Mucosa of rectum (tissue), 2 donors: ENCODE results near the gene GJC1.

Source experiments
- H3K27ac ChIP-seq, 2 donors: one replicate each; pipeline ENCODE4 v1.7.0; 2013; ENCODE audit warnings: inconsistent platforms in 2 of 2, low read depth in 2 of 2, low read length in 2 of 2
- H3K27me3 ChIP-seq, 2 donors: one replicate each; pipeline ENCODE4 v1.7.0; 2013; ENCODE audit warnings: low read length in 2 of 2; ENCODE audit not compliant: control insufficient read depth in 2 of 2, insufficient read depth in 2 of 2
- H3K36me3 ChIP-seq, 2 donors: one replicate each; pipeline ENCODE4 v1.7.0; 2013; ENCODE audit warnings: low read length in 2 of 2; ENCODE audit not compliant: control insufficient read depth in 2 of 2, insufficient read depth in 2 of 2
- H3K4me1 ChIP-seq, 2 donors: one replicate each; pipeline ENCODE4 v1.7.0; 2013; ENCODE audit warnings: low read length in 2 of 2, mild to moderate bottlenecking in 1 of 2; ENCODE audit not compliant: control insufficient read depth in 2 of 2, insufficient read depth in 2 of 2
- H3K4me3 ChIP-seq, 2 donors: one replicate each; pipeline ENCODE4 v1.7.0; 2013; ENCODE audit warnings: low read length in 2 of 2
- H3K9ac ChIP-seq, 2 donors: one replicate each; pipeline ENCODE4 v1.7.0; 2013; ENCODE audit warnings: low read length in 2 of 2, low read depth in 1 of 2, mild to moderate bottlenecking in 1 of 2
- H3K9me3 ChIP-seq, 2 donors: one replicate each; pipeline ENCODE4 v1.7.0; 2013; ENCODE audit warnings: low read length in 2 of 2; ENCODE audit not compliant: control insufficient read depth in 2 of 2
- donor health status: healthy.
- donor health status: Normal muscosa, but diverticular disease.

Gene GJC1

DNA sequence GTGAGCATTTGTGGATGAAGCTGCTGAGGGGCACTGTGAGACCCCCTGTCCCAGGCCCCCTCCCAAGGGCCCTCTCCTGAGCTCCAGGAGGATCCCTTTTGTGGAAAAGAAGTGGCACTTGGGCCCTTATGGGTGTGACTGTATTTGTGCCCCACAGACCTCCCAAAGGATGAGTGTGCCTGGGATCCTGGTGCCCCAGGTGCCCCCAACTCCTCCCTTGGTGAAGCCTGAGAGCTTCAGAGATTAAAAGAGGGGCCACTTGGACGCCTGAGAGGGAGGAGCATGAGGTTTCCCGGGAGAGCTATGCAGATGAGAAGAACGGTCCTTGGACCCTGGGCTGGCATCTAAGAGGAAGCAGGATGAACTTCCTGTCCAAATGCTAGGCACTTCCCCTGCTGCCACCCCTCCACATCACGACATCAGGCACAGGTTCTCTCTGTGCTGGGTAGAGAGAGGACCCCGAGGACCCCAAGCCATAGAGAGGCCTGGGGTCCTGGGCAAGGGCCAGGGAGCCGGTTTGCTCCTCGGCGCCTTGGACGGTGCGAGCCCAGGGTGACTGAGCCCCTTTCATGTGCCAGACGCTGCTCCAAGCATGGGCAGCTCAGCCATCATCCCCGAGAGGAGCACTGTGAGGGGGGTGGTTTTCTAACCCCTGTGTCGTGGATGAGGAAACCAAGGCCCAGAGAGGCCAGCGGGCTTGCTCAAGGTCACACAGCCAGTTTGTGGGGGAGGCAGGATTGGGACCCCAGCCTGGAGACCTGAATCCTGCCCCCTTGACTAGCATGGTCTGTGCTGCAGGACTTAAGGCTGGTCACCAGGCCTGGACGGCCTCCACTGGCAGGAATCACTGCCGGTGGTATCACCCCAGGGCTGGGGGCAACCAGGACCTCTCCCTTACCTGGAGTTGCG lies 76.9 kb downstream of the GJC1 start:
- Histone ChIP-seq H3K36me3 (peaks cover 0 to 4% of the 10 kb centered on the region in 2 donors), H3K4me1 (peaks cover 0 to under 1% of the 10 kb centered on the region in 2 donors), H3K4me3 (no peak overlapping the region), H3K27ac (no peak overlapping the region), H3K9ac (no peak overlapping the region), H3K27me3 (peaks cover 4 to 9% of the 10 kb centered on the region in 2 donors), H3K9me3 (no peaks in the 10 kb centered on the region)

DNA sequence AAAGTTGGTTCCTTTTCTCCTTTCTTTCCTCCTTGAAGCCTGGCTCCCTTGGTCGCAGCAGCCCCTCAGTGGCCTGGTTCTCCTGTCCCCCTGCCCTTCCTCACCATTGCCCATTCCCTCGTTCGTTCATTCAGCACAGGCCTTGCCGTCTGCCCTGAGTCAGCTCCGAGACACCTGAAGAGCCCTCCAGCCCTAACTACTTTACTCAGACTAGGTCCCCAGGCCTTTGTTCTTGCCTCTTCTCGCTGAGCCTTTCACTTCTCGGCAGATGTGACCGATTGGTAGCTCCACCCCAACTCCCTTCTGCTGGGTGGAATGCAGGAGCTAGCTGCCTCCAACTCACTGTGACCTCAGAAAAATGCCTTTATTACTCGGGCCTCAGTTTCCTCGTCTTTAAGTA lies 78.3 kb downstream of the GJC1 start:
- Histone ChIP-seq H3K27me3 (no peaks in the 10 kb centered on the region), H3K9me3 (no peaks in the 10 kb centered on the region), H3K4me3 (no peak overlapping the region), H3K36me3 (peaks cover 0 to 8% of the 10 kb centered on the region in 2 donors), H3K9ac (no peak overlapping the region), H3K4me1 (no peaks in the 10 kb centered on the region), H3K27ac (no peak overlapping the region)

- Histone ChIP-seq H3K36me3 (peaks cover 0 to 8% of the 10 kb centered on the region in 2 donors), H3K4me1 (no peaks in the 10 kb centered on the region), H3K4me3 (no peak overlapping the region), H3K9ac (no peak overlapping the region), H3K9me3 (no peaks in the 10 kb centered on the region), H3K27me3 (no peaks in the 10 kb centered on the region), H3K27ac (no peak overlapping the region)
Observed at GRCh38 chr17:44751331-44751730, 78.8 kb downstream of the GJC1 start.

DNA sequence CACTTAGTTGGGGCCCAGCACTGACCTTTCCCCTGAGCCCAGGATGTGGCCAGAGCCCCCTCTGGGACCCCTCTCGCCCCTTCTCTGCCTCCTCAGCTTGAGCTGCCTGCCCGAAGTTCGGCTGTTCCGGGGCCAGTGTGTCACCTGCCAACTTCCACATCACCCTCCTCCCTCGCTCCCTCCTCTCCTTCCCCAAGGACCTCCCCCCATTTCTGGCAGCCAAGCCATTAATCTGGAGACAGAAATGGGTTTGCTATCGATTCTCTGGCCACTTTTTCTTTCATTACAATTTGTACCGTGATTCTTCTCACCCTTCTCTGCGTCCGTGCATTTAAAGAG lies 80.1 kb downstream of the GJC1 start:
- Histone ChIP-seq H3K9me3 (no peaks in the 10 kb centered on the region), H3K27ac (no peak overlapping the region), H3K9ac (no peak overlapping the region), H3K4me3 (no peak overlapping the region), H3K27me3 (no peaks in the 10 kb centered on the region), H3K4me1 (no peaks in the 10 kb centered on the region), H3K36me3 (peaks cover 0 to 8% of the 10 kb centered on the region in 2 donors)

DNA sequence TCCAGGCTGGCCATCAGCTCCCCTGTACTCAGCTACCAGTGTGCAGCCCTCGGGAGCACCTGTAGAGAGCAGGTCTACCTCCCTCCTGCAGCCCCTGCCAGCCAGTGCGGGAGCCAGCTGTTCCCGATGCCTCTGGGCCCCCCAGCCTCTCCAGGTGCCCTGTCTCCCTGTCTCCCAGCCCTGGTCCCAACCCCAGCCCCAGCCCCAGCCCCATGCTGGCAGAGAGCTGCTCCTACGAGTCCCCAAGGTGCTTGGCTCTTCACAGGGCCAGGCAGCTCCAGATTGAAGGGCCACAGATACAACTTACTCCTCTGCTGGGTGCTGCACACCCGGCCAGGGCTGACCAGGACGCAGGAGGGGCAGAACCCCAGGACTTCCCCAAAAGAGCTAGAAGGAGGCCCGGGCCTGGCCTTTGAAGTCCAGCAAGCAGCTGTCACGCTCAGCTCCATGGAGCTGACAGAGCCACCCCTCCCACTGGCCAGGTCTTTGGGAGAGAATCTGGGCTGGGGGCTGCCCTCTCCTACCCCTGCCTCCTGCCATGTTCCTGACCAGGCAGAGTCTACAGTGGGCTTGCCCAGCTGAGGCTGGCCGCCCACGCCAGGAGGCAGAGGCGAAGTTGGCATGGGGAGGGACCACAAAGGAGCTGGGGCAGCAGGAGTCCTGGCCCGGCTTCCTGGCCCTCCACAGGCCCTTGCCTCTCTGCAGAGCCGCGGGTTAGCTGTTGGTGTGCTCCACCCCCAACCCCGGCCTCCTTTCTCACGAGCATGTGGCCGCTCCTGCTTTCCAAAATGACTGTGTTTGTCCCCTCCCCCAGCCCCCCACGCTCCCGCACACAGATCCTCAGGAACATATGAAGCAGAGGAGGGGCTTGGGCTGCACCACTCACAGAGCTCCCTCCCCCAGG lies 80.8 kb downstream of the GJC1 start:
- Histone ChIP-seq H3K4me1 (no peaks in the 10 kb centered on the region), H3K27ac (no peak overlapping the region), H3K27me3 (no peaks in the 10 kb centered on the region), H3K9ac (no peak overlapping the region), H3K4me3 (no peak overlapping the region), H3K9me3 (no peaks in the 10 kb centered on the region), H3K36me3 (peaks cover 0 to 8% of the 10 kb centered on the region in 2 donors)
